SIG-M5 treated with dmso at 0.1 percent for 504 hours (cell line): ENCODE results near the gene PTCD1.
A peak's percentile ranks its signal among the peaks of the same experiment; 100 is the strongest.
"Not testable (repeated sequence)": the region's sequence is repeated elsewhere in the genome, so short reads cannot be mapped to it uniquely, and the experiment has no call there.

Experiments used
- DNase-seq: peaks from one replicate; lab custom pipeline; 2025; ENCODE audit not compliant: unreplicated experiment; lab: John Stamatoyannopoulos, UW

Gene PTCD1

DNA sequence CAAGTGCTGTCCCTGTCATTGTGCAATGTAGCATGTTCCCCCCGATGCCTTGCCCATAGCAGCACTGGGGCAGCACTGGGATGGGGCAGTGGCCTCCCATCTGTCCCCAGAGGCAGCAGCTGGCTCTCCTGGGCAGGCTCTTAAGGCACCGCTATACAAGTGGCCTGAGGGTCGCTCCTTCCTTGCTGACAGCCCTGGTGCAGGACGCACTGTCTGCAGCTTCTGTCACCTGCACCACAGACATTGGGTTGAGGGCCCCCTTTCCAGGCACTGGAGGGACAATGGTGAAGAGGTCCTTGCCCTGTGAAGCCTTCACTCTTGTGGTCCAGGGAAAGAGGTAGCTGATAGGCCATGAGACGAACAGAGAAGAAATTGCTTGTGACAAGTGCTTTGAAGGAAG, 10.7 kb upstream of the PTCD1 start:
- no peak for DNase-seq

DNA sequence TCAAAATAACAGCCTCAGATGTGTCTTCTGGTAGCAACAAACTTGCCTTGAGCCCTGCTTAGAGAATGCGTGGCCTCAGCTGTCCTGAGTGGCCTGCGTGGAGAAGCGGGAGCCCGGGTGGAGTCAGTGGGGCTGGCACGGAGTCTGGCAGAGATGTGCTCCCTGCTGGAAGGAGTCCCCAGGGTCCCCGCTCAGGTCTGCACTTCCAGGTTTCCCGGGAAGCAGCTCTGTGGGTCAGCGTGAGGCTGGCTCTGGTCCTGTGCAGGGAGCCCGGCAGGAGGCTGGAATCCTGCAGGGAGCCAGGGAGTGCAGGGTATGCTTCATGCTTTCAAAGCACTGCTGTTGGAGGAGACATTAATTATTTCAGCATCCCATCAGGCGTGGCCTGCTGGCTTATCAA, 10.3 kb upstream of the PTCD1 start:
- no peak for DNase-seq

DNA sequence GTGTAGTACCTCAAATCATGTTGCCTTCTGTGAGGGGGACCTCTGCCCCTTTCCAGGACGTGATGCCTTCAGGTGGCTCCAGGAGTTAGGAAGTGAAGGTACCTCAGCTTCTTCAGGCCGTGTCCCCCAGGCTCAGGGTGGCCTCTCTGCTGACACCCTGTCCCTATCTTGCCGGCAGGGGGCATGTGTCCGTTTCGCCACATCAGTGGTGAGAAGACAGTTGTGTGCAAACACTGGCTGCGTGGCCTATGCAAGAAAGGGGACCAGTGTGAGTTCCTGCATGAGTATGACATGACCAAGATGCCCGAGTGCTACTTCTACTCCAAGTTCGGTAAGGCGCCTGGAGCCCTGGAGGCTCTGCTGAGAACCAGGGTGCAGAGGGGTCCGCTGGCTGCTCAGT, 9.3 kb upstream of the PTCD1 start:
- DNase-seq: peak; percentile 48

DNA sequence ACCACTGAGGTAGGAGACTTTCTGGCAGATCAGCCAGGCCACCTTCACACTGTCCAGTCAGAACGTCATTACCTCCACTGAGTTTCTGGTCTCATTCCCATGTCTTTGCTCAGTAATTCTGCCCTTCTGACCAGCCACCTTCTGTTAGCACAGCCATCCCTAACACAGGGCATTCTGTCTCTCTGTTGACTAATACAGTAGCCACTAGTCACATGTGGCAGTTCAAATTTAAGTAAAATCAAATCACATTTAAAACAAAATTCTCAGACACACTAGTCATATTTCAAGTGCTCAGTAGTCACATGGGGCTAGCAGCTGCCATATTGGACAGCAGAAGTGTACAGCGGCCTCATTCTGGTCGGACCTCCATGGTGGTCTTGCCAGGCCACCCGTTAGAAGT, 7.5 kb upstream of the PTCD1 start:
- DNase-seq: no peak

DNA sequence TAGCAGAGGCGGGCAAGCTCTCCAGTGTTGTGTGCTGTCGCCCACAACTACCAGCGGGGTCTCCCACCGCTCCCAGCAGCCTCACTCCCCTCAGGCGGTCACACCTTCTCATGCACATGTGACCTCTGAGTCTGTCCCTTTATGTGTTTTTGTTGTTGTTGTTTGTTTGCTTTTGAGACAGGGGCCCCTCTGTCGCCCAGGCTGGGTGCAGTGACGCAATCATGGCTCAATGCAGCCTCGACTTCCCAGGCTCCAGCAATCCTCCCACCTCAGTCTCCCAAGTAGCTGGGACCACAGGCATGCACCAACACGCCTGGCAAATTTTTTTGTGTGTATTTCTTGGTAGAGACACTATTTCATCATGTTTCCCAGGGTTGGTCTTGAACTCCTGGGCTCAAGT, 1.6 kb upstream of the PTCD1 start:
- no peak for DNase-seq

DNA sequence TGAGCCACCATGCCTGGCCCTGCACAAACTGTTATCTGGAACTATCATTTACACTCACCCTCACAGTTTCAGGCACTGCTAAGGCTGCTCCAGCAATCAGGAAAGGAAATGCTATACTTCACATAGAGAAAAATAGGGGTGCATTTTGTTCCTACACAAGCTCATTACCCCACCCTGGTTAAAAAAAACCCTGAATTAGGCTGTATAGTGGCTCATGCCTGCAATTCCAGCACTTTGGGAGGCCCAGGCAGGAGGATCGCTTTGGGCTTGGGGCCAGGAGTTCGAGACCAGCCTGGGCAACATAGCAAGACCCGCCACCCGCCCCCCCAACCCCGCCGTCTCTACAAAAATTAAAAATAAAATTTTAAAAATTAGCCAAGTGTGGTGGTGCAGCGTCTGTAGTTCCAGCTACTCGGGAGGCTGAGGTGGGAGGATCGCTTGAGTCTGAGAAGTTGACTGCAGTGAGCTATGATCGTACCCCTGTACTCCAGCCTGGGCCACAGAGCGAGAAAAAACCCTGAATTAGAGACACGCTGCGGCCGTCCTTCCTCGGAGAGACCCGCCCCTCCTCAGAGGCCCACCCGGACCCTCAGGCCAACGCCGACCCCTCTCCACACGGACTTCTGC, 539 bp downstream of the PTCD1 start:
- DNase-seq: no peak

DNA sequence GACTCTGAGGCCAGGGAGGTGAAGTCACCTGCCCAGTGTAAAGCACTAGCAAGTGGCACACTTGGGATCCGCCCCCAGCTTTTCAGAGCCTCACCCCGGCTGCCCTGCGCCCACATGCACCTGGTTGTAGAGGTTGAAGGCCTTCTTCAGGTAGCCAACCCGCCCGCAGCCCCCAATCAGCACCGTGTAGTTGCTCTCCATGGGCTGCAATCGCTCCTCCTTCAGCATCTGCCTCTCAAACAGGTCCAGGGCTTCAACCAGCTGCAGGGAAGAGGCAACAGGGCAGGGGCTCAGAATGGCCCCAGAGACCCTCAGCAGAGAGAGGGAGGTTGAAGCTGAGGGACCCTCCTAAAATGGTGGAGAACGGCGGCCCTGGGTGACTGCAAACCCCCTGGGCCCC, 5.4 kb downstream of the PTCD1 start:
- DNase-seq: no peak

DNA sequence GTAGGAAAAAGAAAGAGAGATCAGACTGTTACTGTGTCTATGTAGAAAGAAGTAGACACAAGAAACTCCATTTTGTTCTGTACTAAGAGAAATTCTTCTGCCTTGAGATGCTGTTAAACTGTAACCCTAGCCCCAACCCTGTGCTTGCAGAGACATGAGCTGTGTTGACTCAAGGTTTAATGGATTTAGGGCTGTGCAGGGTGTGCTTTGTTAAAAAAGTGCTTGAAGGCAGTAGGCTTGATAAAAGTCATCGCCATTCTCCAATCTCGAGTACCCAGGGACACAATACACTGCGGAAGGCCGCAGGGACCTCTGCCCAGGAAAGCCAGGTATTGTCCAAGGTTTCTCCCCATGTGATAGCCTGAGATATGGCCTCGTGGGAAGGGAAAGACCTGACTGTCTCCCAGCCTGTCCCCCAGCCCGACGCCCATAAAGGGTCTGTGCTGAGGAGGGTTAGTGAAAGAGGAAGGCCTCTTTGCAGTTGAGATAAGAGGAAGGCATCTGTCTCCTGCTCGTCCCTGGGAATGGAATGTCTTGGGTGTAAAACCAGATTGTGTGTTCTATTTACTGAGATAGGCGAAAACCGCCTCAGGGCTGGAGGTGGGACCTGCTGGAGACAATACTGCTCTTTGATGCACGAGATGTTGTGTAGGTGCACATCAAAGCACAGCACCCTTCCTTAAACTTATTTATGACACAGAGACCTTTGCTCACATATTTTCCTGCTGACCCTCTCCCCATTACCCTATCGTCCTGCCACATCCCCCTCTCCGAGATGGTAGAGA, 6.7 kb downstream of the PTCD1 start:
- not testable (repeated sequence) for DNase-seq

DNA sequence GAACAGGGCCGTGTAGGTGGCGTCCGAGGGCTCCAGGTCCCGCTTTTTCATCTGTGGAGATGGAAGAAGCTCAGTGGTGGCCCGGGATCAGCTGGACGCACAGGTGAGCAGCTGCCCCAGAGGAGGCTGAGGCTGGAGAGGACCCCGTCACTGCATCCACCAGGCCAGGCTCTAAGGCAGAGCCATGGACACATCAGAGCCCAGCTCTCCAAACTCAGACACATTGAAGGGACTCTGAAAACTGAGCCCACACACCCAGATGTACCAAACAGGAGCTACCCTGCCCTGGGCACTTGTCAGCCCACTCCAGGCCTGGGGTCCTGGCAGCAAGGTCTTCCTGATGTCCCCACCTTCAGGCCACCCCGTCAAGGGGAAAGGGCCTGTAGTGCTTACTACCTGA, 8.8 kb downstream of the PTCD1 start:
- no peak for DNase-seq

DNA sequence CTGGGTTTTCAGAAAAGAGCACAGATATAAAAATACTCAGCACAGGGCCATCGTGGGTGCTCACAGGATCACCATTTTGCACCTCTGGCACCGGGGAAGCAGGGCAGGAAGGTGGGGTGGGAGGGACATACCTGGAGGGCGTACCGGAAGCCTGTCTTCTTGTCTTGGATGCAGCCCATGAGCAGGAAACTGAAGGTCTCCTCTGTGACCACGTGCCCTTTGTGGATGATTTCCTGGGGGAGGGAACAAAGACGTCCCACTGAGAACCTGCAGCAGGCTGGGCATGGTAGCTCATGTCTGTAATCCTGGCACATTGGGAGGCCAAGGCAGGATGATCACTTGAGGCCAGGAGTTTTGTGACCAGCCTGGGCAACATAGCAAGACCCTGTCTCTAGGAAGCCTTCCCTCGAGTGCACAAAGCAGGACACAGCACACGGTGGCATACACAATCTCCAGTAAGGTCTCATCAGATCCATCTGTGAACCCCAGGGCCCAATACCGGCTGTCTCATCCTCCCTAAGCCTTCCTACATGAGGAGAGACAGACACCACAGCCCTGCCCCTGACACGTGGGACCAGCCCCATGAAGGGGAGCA, 9.5 kb downstream of the PTCD1 start:
- no peak for DNase-seq

DNA sequence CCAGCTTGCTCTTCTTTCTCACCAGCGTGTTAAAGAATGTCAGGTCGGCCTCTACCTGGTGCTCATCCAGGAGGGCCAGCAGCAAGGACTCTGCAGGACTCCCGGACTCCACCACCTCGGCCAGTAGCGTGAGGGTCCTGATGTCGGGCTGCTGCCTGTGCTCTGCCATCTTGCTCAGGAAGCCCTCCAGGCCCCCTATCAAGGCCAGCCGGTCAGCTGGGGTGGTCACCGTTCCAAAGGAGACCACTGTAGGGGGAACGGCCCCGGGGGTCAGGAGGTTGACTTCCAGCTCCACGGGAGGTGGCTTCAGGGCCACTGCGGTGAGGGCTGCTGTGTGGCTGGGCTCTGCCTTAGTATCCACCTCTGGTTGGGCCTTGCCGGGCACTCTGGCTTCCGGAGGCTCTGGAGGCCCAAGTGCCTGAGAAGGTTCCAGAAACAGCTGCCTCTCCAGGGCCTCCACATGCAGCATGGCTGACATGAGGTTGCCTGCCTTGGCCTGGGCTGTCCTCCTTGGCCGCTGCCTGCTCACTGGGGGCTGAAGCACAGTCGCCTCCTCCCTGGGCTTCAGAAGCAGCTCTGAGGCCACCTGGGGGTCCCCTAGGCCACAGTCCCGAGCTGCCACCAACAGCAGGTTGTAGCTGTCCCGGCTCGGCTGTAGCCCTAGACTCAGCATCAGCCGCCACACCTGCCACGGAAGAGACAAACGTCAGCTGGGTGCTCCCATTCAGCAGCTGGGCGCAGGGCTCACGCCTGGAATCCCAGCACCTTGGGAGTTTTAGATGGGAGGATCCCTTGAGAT, 13.5 kb downstream of the PTCD1 start:
- no peak for DNase-seq

DNA sequence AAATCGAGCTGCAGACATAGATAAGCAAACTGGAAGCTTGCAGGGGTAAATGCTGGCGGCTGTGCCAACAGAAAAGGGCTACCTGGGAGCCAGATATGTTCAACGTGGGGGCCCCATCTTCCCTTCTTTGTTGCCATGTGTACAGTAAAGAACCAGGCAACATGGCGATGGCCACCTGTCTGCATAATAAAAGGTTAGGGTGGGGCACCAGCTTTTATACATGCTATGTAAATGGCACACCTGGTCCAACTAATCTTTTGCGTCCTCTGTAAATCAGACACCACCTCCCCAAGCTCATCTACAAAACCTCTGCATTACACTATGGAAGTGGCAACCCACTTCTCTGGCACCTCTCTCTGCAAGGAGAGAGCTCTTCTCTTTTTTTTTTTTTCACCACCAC, 16.0 kb downstream of the PTCD1 start:
- DNase-seq: no peak

DNA sequence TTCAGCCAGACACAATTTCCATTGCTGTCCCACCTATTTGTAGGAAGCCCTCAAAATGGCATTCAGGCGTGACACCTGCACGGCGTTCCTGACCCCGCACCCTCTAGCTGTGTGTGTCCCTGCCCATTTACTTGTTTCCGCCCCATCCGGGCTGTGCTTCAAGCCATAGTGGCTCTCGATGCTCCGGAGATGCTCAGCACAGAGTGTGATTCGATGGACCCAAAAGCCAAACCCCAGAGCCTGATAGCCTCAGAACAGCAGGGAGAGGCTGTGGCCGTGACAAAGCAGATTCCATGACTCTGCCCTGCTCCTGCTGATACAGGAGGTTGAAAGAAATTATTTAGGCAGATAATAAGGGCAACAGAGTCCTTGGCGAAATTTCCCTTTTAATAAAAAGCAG, 16.4 kb downstream of the PTCD1 start:
- no peak for DNase-seq

DNA sequence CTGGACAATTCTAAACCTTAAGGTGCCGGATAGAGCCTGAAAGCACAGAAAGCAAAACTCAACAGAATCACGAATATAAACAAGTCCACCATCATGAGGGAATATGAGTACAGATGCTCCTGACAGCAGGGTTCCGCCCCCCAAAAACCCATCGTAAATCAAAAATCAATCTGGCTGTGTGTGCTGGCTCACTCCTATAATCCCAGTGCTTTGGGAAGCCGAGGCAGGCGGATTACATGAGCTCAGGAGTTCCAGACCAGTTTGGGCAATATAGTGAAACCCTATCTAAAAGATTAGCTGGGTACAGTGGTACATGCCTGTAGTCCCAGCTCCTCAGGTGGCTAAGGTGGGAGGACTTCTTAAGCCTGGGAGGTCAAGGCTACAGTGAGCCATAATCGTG, 17.6 kb downstream of the PTCD1 start:
- no peak for DNase-seq

DNA sequence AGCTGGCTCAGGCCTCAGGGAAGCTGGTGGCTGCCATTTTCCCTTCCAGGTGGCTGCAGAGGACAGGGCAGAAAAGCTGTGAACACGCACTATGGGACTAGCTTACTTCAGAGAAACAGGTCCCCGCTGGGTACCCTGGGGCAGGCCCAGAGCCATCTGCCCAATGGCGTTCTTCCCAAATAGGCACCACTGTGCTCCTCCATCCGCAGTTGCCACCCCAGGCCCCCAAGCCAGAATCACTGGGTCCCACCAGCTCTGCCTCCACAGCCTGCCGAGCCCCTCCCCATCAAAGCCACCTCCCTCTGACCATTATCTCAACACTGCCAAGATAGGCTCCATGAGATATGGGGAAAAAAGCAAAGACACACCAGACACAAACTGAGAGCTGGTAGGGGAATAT, 18.4 kb downstream of the PTCD1 start:
- DNase-seq: no peak

DNA sequence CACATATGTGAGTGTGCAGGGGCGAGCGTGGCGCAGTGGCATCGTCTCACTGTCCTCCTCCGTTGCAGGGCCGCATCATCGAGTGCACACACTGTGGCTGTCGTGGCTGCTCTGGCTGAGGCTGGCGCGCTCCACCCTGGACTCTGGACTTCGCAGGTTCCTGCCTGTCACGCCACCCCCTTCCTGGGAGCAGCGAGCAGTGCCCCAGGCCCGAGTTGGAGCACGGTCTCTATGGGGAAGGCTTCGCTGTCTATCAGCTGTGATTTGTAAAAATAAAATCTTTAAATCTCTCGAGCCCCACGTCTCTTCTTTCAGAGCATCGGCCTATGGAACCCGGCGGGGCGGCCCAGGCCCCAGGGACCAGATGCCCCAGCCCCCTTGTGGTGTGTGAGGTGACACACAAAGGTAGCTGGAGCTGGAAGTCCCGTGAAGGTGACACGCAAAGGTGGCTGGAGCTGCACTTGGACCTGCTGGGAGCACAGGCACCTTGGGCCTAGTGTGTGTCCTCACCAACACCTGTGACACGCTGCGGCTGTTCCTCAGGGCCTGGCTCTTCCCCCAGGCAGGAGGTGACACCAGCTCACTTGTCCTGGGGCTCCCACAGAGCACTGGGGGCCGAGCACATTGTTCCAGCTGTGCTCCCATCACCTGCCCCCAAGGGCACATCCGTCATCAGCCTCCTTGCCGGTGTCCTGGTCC, 19.1 kb downstream of the PTCD1 start:
- DNase-seq: no peak

DNA sequence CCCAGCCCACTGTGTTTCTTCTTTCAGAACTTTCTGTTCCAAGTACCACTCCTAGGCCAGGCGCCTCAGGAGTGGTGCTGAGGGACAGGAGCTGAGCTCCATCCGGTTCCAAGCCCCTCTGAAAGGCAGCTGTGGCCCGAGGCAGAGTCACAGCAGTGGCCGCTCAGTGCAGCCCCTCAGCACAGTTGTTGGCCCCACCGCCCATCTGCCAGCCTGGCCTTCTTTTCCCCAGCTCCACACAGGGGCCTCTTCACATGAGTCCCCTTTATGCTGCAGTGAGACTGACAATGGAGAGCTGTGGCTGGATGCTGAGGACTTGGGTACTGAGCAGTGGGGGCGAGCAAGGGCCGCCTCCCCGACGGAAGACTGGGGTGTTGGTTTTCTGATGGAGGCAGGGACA, 20.3 kb downstream of the PTCD1 start:
- DNase-seq: no peak

DNA sequence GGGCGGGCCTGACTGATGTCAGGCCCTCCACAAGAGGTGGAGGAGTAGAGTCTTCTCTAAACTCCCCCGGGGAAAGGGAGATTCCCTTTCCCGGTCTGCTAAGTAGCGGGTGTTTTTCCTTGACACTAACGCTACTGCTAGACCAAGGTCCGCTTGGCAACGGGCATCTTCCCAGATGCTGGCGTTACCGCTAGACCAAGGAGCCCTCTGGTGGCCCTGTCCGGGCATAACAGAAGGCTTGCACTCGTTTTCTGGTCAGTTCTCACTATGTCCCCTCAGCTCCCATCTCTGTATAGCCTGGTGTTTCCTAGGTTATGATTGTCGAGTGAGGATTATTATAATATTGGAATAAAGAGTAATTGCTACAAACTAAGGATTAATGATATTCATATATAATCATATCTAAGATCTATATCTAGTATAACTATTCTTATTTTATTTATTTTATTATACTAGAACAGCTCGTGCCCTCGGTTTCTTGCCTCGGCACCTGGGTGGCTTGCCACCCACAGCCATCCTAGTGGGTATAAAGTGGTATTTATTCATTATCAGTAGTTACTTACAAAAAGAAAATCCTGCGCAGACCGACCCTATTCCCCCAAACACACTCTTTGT, 23.0 kb downstream of the PTCD1 start:
- not testable (repeated sequence) for DNase-seq

DNA sequence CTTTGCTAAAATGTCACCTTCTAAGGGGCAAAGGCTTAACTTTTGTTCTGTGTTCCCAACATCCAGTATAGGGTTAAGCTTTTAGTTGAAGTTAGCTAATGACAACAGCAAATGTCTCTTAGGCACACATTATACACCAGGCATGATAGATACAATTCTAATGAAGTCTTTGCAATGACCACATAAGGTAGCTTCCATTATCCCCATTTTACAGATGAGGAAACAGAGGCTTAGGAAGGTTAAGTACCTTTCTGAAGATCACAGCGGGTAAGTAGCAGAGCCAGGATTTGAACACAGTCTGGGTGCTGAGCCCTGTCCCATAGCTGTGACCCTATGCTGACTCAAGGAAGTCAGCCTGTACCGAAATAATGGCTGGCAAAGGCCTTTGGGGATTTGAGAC, 28.0 kb downstream of the PTCD1 start:
- DNase-seq: no peak

DNA sequence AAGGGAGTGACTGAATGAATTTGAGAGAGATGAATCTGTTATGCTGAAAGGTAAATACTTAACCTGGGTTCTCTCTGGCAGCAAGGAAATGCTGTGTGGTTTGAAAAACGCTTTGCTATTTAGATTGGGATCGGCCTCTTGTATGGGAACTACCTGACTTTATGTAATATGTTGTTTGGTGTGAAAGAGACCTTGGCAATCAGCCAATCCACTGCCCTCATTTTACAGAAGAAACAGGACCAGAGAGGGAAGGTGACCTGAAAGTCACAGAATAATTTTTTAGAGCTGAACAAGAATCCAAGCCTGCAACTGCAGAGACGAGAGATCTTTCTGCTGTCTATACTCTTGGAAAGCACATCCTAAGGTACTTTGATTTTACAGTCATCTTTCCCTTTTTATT, 28.8 kb downstream of the PTCD1 start:
- no peak for DNase-seq

DNA sequence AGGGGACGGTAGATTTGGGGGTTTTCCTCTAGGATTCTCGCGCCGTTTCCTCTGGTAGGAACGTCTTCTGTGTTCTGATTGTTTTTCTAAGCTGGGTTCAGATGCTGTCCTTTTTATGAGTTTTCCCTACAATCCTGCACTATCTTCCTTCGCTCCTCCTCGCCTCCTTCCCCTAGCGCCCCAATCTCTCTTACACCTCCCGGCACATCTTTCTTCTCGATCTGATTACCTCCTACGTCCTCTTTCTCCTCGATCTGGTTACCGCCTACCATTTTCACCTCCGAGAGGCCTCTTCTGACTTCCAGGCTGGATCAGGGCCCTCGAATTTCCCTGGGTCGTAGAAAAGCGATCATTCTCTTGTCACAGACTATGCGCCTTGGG, 29.4 kb downstream of the PTCD1 start:
- no peak for DNase-seq
